Endothelial cell (in vitro differentiated cells): ENCODE measurements around the gene IKZF1. TPM values are rescaled to one million over a fixed set of nuclear protein-coding genes. Genes with fewer than 3 reads are reported as not detected.
"Not testable (repeated sequence)": the region's sequence is repeated elsewhere in the genome, so short reads cannot be mapped to it uniquely, and the experiment has no call there.

Experiments
- DNase-seq: peaks from one replicate; pipeline ENCODE4 v3.0.0; 2021; ENCODE audit warnings: low spot score
- H3K27ac Mint-ChIP-seq: one replicate; pipeline ENCODE4 v1.8.0; 2021; ENCODE audit warnings: mixed read lengths, inconsistent platforms; ENCODE audit not compliant: unreplicated experiment
- H3K27me3 Mint-ChIP-seq: one replicate; pipeline ENCODE4 v1.8.0; 2021; ENCODE audit warnings: mild to moderate bottlenecking, moderate library complexity, mixed read lengths, inconsistent platforms; ENCODE audit not compliant: unreplicated experiment
- H3K36me3 Mint-ChIP-seq: one replicate; pipeline ENCODE4 v1.8.0; 2021; ENCODE audit warnings: mild to moderate bottlenecking, low read depth, mixed read lengths, inconsistent platforms; ENCODE audit not compliant: unreplicated experiment
- H3K4me1 Mint-ChIP-seq: one replicate; pipeline ENCODE4 v1.8.0; 2021; ENCODE audit warnings: mild to moderate bottlenecking, mixed read lengths, inconsistent platforms; ENCODE audit not compliant: unreplicated experiment
- H3K4me3 Mint-ChIP-seq: one replicate; pipeline ENCODE4 v1.8.0; 2021; ENCODE audit warnings: mild to moderate bottlenecking, mixed read lengths, inconsistent platforms; ENCODE audit not compliant: unreplicated experiment
- H3K9me3 Mint-ChIP-seq: one replicate; pipeline ENCODE4 v1.8.0; 2021; ENCODE audit warnings: mixed read lengths, inconsistent platforms; ENCODE audit not compliant: unreplicated experiment
- CTCF ChIP-seq: fragments of 200-600 bp; sonication (generic); IDR thresholded peaks from one replicate; pipeline ENCODE4 v1.5.0; 2021; ENCODE audit warnings: antibody characterized with exemption; ENCODE audit not compliant: unreplicated experiment
- total RNA-seq: library from RNA; stranded (reverse); fragmentation: NEBNext Ultra II Directional; extraction: Animal tissue kit (Norgen Biotek cat#: 25700); gene quantifications from one replicate; pipeline ENCODE4 v1.2.1, GENCODE V29; 2021; ENCODE audit not compliant: unreplicated experiment

The IKZF1 gene
- total RNA-seq, 1 donor from 2014 or later: 3.1 TPM

- Mint-ChIP-seq H3K4me1 (peaks cover 13% of the 10 kb centered on the region), H3K36me3 (no peaks in the 10 kb centered on the region), H3K9me3 (no peaks in the 10 kb centered on the region), H3K27ac (no peak overlapping the region), H3K4me3 (no peak overlapping the region), H3K27me3 (peaks cover 1% of the 10 kb centered on the region)
- no peak for DNase-seq
- no peak for TF ChIP-seq CTCF
These were observed 30.0 kb downstream of the IKZF1 start for GRCh38 chr7:50334341-50334994.

GRCh38 chr7:50335230-50335794 lies 30.8 kb downstream of the IKZF1 start:
- Mint-ChIP-seq H3K4me1 (peaks cover 11% of the 10 kb centered on the region), H3K9me3 (no peaks in the 10 kb centered on the region), H3K4me3 (no peak overlapping the region), H3K27me3 (peaks cover 1% of the 10 kb centered on the region), H3K36me3 (no peaks in the 10 kb centered on the region), H3K27ac (no peak overlapping the region)
- DNase-seq: no peak
- no peak for TF ChIP-seq CTCF

- peaks cover 5% of the 10 kb centered on the region for H3K4me1 Mint-ChIP-seq
- H3K4me3 Mint-ChIP-seq: no peak overlapping the region
- H3K27ac Mint-ChIP-seq: no peak overlapping the region
- H3K36me3 Mint-ChIP-seq: no peaks in the 10 kb centered on the region
- TF ChIP-seq CTCF: no peak
- peaks cover 1% of the 10 kb centered on the region for H3K27me3 Mint-ChIP-seq
- no peaks in the 10 kb centered on the region for H3K9me3 Mint-ChIP-seq
- DNase-seq: no peak
These were observed 31.6 kb downstream of the IKZF1 start for GRCh38 chr7:50335795-50336754.

GRCh38 chr7:50336894-50337703 lies 32.6 kb downstream of the IKZF1 start:
- Mint-ChIP-seq H3K27ac (no peak overlapping the region), H3K36me3 (no peaks in the 10 kb centered on the region), H3K4me1 (peaks cover 5% of the 10 kb centered on the region), H3K9me3 (no peaks in the 10 kb centered on the region), H3K27me3 (peaks cover 1% of the 10 kb centered on the region), H3K4me3 (no peak overlapping the region)
- no peak for TF ChIP-seq CTCF
- DNase-seq: no peak

- not testable (repeated sequence) for H3K4me3 Mint-ChIP-seq, H3K27ac Mint-ChIP-seq
These were observed 35.0 kb downstream of the IKZF1 start for GRCh38 chr7:50339472-50339871.

More at GRCh38 chr7:50339472-50339871, 35.0 kb downstream of the IKZF1 start:
- H3K27me3 Mint-ChIP-seq, DNase-seq, H3K9me3 Mint-ChIP-seq, H3K36me3 Mint-ChIP-seq, H3K4me1 Mint-ChIP-seq: not testable (repeated sequence)
